Neuronal stem cell (in vitro differentiated cells): ENCODE measurements around the gene RAMP2.
A peak's percentile ranks its signal among the peaks of the same experiment; 100 is the strongest.

Experiments used
- DNase-seq: peaks from one replicate; pipeline ENCODE4 v3.0.0-alpha.2; 2013; ENCODE audit warnings: low spot score
- H2AFZ ChIP-seq: one replicate; pipeline ENCODE4 v1.6.1; 2013; ENCODE audit warnings: mild to moderate bottlenecking, low read length, inconsistent platforms
- H2AK5ac ChIP-seq: 2 replicates; pipeline ENCODE4 v1.6.1; 2013; ENCODE audit warnings: low read depth, mild to moderate bottlenecking, inconsistent platforms, low read length, moderate library complexity, mixed read lengths
- H2BK120ac ChIP-seq: 2 replicates; pipeline ENCODE4 v1.6.1; 2013; ENCODE audit warnings: low read depth, mild to moderate bottlenecking, inconsistent platforms, low read length, moderate library complexity, mixed read lengths
- H2BK12ac ChIP-seq: one replicate; pipeline ENCODE4 v1.6.1; 2013; ENCODE audit warnings: low read length, inconsistent platforms
- H2BK15ac ChIP-seq: 2 replicates; pipeline ENCODE4 v1.6.1; 2013; ENCODE audit warnings: mild to moderate bottlenecking, low read length, inconsistent platforms, mixed read lengths
- H2BK5ac ChIP-seq: one replicate; pipeline ENCODE4 v1.6.1; 2013; ENCODE audit warnings: inconsistent platforms, mild to moderate bottlenecking, low read length, moderate library complexity
- H3K14ac ChIP-seq: one replicate; pipeline ENCODE4 v1.6.1; 2013; ENCODE audit warnings: low read length, inconsistent platforms
- H3K18ac ChIP-seq: 2 replicates; pipeline ENCODE4 v1.6.1; 2013; ENCODE audit warnings: low read length, inconsistent platforms
- H3K23ac ChIP-seq: 2 replicates; pipeline ENCODE4 v1.6.1; 2013; ENCODE audit warnings: low read depth, mild to moderate bottlenecking, mixed read lengths, low read length, inconsistent platforms; ENCODE audit not compliant: poor library complexity
- H3K27ac ChIP-seq: replicated peaks from 3 replicates; pipeline ENCODE4 v1.5.1; 2013; ENCODE audit warnings: low read length, inconsistent platforms
- H3K27me3 ChIP-seq, 3 experiments: 2 replicates each; pipeline ENCODE4 v1.6.1; 2013; ENCODE audit warnings: low read length in 3 of 3, mild to moderate bottlenecking in 2 of 3, inconsistent platforms in 1 of 3, low read depth in 1 of 3, mixed read lengths in 1 of 3, moderate library complexity in 1 of 3; ENCODE audit not compliant: control insufficient read depth in 3 of 3, insufficient read depth in 3 of 3
- H3K36me3 ChIP-seq, 2 donors: replicated peaks in 1 of 2; 2 replicates each; pipeline ENCODE4 v1.6.1; 2013; ENCODE audit warnings: low read length in 2 of 2; ENCODE audit not compliant: control insufficient read depth in 2 of 2, insufficient read depth in 2 of 2
- H3K4ac ChIP-seq: 2 replicates; pipeline ENCODE4 v1.6.1; 2013; ENCODE audit warnings: inconsistent platforms, mild to moderate bottlenecking, low read length, moderate library complexity
- H3K4me1 ChIP-seq, 2 donors: 1 replicate in 1 of 2; 2 replicates in 1 of 2; pipeline ENCODE4 v1.6.1; 2013; ENCODE audit warnings: low read length in 2 of 2, low read depth in 1 of 2; ENCODE audit not compliant: control insufficient read depth in 2 of 2, insufficient read depth in 1 of 2
- H3K4me2 ChIP-seq: one replicate; pipeline ENCODE4 v1.6.1; 2013; ENCODE audit warnings: mild to moderate bottlenecking, low read length, inconsistent platforms; ENCODE audit not compliant: insufficient read depth, poor library complexity, severe bottlenecking
- H3K4me3 ChIP-seq, 2 donors: 2 replicates each; pipeline ENCODE4 v1.5.1; 2013; ENCODE audit warnings: low read length in 2 of 2, mild to moderate bottlenecking in 2 of 2, inconsistent platforms in 1 of 2, moderate library complexity in 1 of 2
- H3K79me1 ChIP-seq: one replicate; pipeline ENCODE4 v1.6.1; 2013; ENCODE audit warnings: low read depth, mild to moderate bottlenecking, inconsistent platforms, low read length, moderate library complexity
- H3K9ac ChIP-seq: one replicate; pipeline ENCODE4 v1.6.1; 2013; ENCODE audit warnings: mild to moderate bottlenecking, low read depth, low read length, inconsistent platforms; ENCODE audit not compliant: poor library complexity
- H3K9me3 ChIP-seq, 2 donors: replicated peaks in 1 of 2; 2 replicates each; pipeline versions ENCODE3 to v1.6.1; 2013; ENCODE audit warnings: low read length in 2 of 2, mild to moderate bottlenecking in 2 of 2, inconsistent platforms in 1 of 2, low read depth in 1 of 2, mixed read lengths in 1 of 2, moderate library complexity in 1 of 2; ENCODE audit not compliant: control insufficient read depth in 2 of 2, insufficient read depth in 1 of 2
- H4K8ac ChIP-seq: one replicate; pipeline ENCODE4 v1.6.1; 2013; ENCODE audit warnings: low read depth, mild to moderate bottlenecking, inconsistent platforms, low read length, moderate library complexity
- H4K91ac ChIP-seq: one replicate; pipeline ENCODE4 v1.6.1; 2013; ENCODE audit warnings: low read length, low read depth, mild to moderate bottlenecking, inconsistent platforms; ENCODE audit not compliant: poor library complexity
- WGBS, 2 donors: extraction: QIAGEN DNeasy Blood & Tissue Kit; methylation state at CpG; one replicate each; pipeline ENCODE4 v1.1.7; 2013; ENCODE audit warnings: missing lambda C conversion rate in 2 of 2, mixed read lengths in 1 of 2; ENCODE audit not compliant: insufficient read length in 2 of 2, insufficient replicate concordance in 1 of 2; ENCODE audit errors: extremely low coverage in 2 of 2; 5-methylcytosine and 5-hydroxymethylcytosine counted together

Gene RAMP2

DNA sequence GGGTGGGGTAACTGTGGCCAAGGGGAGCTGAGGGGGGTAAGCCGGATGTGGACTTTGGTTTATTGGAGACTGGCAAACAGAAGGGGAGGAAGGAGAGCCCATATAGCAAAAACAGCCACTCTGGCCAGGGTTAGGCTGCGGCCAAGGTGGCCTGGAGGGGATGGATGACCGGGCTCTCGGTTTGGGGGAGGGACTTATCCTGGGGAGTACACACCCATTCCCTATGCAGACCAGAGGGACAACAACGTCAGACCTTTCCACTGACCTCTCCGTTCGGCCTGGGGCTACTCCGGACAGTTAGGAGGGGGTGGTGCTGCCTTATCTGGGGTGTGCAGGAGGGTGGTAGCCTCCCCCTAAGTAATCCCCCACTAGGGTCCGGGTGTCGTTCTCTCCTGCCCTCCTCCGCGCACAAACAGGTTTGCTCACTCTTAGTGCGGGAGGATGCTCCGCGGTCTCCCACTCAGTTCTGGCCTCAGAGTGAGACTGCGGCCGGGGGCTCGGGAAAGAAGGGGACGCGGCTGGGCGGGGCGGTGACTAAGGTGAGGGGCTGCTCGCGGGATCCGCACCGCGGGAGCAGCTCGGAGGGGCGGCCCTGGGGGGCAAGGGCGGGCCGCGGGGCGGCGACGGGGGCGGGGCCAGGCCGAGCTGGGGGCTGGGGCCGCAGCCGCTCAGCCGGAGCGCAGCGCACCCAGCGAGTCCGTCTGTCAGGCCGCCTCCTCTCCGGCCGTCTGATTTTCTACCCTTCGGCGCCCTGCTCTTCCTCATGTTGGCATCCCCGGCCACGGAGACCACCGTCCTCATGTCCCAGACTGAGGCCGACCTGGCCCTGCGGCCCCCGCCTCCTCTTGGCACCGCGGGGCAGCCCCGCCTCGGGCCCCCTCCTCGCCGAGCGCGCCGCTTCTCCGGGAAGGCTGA lies 19.2 kb downstream of the RAMP2 start, which contains the start of gene WNK4:
WNK4 (plus strand) TSS at position 675 of the 915 bp plus-strand sequence; CDS start at position 764, 89 bp downstream.
- no peaks in the 10 kb centered on the region for H3K79me1 ChIP-seq
- H3K4me3 ChIP-seq = peak within 1 kb of the TSS in 1 of 2 donors; percentile 79
- H3K27ac ChIP-seq = no peak within 1 kb of the TSS
- peak within 1 kb of the TSS; percentile 89 for H3K4me2 ChIP-seq
- peaks cover 0 to 9% of the 10 kb centered on the region in 2 donors for H3K4me1 ChIP-seq
- peak; percentile 42 for DNase-seq
- H3K4ac ChIP-seq = peak within 1 kb of the TSS; percentile 23
- peak within 1 kb of the TSS; percentile 94 for H3K14ac ChIP-seq
- peak within 1 kb of the TSS; percentile 96 for H3K18ac ChIP-seq
- no peak within 1 kb of the TSS for H4K91ac ChIP-seq
- H3K27me3 ChIP-seq = peaks cover 0 to 25% (median 8%) of the 10 kb centered on the region in 3 experiments
- no peak within 1 kb of the TSS for H4K8ac ChIP-seq
- H3K9me3 ChIP-seq = no peaks in the 10 kb centered on the region
- H3K36me3 ChIP-seq = peaks cover 19 to 48% of the 10 kb centered on the region in 2 donors
- no peak within 1 kb of the TSS for H2AK5ac ChIP-seq
- H2BK15ac ChIP-seq = peak within 1 kb of the TSS; percentile 89
- WGBS, 2 donors = no CpG with 5 or more reads among the region's 65 CpGs
- peak within 1 kb of the TSS; percentile 65 for H3K9ac ChIP-seq
- no peak within 1 kb of the TSS for H2BK120ac ChIP-seq
- H2BK5ac ChIP-seq = peak within 1 kb of the TSS; percentile 42
- peak within 1 kb of the TSS; percentile 90 for H3K23ac ChIP-seq
- H2BK12ac ChIP-seq = no peak within 1 kb of the TSS
- no peak within 1 kb of the TSS for H2AFZ ChIP-seq

GRCh38 chr17:42780851-42781638 lies 20.0 kb downstream of the RAMP2 start:
- peak overlapping the region in 1 of 2 donors; percentile 79 for H3K4me3 ChIP-seq
- peak overlapping the region; percentile 65 for H3K9ac ChIP-seq
- peak overlapping the region; percentile 90 for H3K23ac ChIP-seq
- DNase-seq = no peak
- no peak overlapping the region for H3K27ac ChIP-seq
- no peak overlapping the region for H2BK12ac ChIP-seq
- H4K91ac ChIP-seq = no peak overlapping the region
- H3K4me1 ChIP-seq = peaks cover 0 to 9% of the 10 kb centered on the region in 2 donors
- H3K14ac ChIP-seq = peak overlapping the region; percentile 94
- peak overlapping the region; percentile 23 for H3K4ac ChIP-seq
- WGBS, 2 donors = no CpG with 5 or more reads among the region's 39 CpGs
- H3K4me2 ChIP-seq = peak overlapping the region; percentile 89
- peaks cover 14 to 39% of the 10 kb centered on the region in 2 donors for H3K36me3 ChIP-seq
- H3K9me3 ChIP-seq = no peaks in the 10 kb centered on the region
- H2AK5ac ChIP-seq = no peak overlapping the region
- H2BK120ac ChIP-seq = no peak overlapping the region
- H4K8ac ChIP-seq = no peak overlapping the region
- H2AFZ ChIP-seq = no peak overlapping the region
- peaks cover 0 to 25% (median 8%) of the 10 kb centered on the region in 3 experiments for H3K27me3 ChIP-seq
- H3K18ac ChIP-seq = peak overlapping the region; percentile 96
- peak overlapping the region; percentile 89 for H2BK15ac ChIP-seq
- H3K79me1 ChIP-seq = no peaks in the 10 kb centered on the region
- H2BK5ac ChIP-seq = peak overlapping the region; percentile 42

DNA sequence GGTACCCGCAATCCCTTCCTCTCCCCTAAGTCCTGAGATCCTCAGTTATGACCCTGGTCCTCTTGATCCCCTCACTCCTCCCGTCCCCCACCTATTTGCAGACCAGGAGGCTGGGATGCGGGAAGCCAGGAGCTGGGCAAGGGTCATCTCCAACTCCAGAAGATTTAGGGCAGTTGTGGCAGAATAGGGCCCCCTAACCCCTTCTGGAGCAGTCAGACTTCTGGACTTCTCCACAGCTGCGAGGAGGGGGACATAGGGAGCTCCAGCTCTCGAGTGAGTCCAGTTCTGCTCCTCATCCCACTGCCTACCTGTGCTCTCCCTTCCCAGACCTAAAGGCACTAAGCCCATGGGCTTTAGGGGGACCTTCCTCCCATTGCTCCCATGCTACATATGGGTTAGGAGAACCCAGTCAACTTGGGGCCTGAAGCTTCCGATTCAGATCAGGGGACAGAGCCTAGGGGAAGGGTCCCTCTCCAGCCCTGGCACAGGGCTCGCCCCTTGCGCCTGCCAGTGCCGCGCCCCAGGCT lies 20.7 kb downstream of the RAMP2 start:
- no peak overlapping the region for H2BK120ac ChIP-seq
- no peak overlapping the region for H3K14ac ChIP-seq
- peaks cover 11 to 33% of the 10 kb centered on the region in 2 donors for H3K36me3 ChIP-seq
- no peak overlapping the region for H2BK15ac ChIP-seq
- H4K91ac ChIP-seq = no peak overlapping the region
- peak overlapping the region; percentile 41 for H2BK12ac ChIP-seq
- no peak overlapping the region for H3K4me3 ChIP-seq
- H4K8ac ChIP-seq = no peak overlapping the region
- H2AFZ ChIP-seq = no peak overlapping the region
- DNase-seq = no peak
- no peak overlapping the region for H2BK5ac ChIP-seq
- H3K4me1 ChIP-seq = peaks cover 0 to 9% of the 10 kb centered on the region in 2 donors
- peak overlapping the region; percentile 65 for H3K23ac ChIP-seq
- no peaks in the 10 kb centered on the region for H3K9me3 ChIP-seq
- H3K4me2 ChIP-seq = no peak overlapping the region
- H3K27ac ChIP-seq = no peak overlapping the region
- WGBS, 2 donors = no CpG with 5 or more reads among the region's 10 CpGs
- H3K79me1 ChIP-seq = no peaks in the 10 kb centered on the region
- no peak overlapping the region for H3K18ac ChIP-seq
- H3K27me3 ChIP-seq = peaks cover 0 to 25% (median 8%) of the 10 kb centered on the region in 3 experiments
- no peak overlapping the region for H2AK5ac ChIP-seq
- no peak overlapping the region for H3K4ac ChIP-seq
- H3K9ac ChIP-seq = no peak overlapping the region
